ENCODE measurements around the gene BRCA1.

DNA sequence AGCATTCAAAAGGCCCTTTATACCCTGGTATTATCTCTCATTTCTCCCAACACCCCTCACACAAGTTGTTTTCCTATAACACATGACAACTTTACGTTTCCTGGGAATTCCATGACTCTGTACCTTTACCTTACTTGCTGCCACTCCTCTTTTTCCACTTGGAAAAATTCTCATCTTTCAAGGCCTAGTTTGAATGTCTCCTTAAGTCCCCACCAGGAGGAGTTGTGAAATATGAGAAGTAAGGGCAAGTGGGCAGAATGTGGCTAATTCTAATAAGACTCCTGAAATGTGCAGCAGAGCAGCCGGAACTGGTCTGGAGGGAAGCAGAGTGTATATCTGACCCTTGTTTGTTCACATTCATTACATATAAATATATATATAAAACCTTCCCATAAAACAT lies 39.7 kb downstream of the BRCA1 start:
- TF ChIP-seq EZH2 (IDR thresholded peaks at IDR 0.05; ENCODE audit: insufficient read depth, low read length) (no peak), CTCF (IDR thresholded peaks at IDR 0.05; ENCODE audit: insufficient read depth, low read depth, low read length) (peak; percentile 9)

All from astrocyte (in vitro differentiated cells and primary cell).